ENCODE data around the gene KCND2. TPM values are rescaled to one million over a fixed set of nuclear protein-coding genes. Genes with fewer than 3 reads are reported as not detected.

Gene KCND2
- polyA plus RNA-seq, 1 of the 3 experiments (the other 2 are of a cell fraction): not detected

DNA sequence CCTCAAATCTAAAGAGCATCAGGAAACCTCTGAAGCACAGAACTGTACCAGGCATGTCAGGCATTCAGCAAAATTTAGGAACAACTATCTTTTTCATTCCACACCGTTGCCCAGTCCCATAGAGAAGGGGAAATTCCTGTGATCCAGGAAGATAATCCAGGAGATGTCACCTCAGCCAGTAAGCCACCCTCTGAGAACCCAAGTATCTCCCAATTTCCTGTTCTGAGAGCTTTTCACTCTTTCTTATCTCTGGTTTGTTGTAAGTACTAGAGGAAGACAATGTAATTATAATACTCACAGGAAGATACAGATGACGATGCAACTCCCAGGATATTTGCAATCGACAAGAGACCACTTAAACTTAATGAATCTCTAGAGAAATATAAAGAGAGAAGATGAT, 487.9 kb downstream of the KCND2 start:
- H3K79me2 ChIP-seq (ENCODE audit: insufficient read depth): no peaks in the 10 kb centered on the region
- H3K4me1 ChIP-seq (ENCODE audit: control insufficient read depth in 1 of 2, insufficient read depth in 2 of 2, low read depth in 1 of 2, low read length in 1 of 2): no peaks in the 10 kb centered on the region
- no peak for DNase-seq
- ChIA-PET CTCF (interaction anchor here (0.5 to 1.8 kb wide), 3 partner anchors 11 to 789 kb away, joined by 3 to 4 read pairs (median 3); no protein-coding TSS in a partner anchor), POLR2A (no interaction called here)
- H3K9ac ChIP-seq: no peak overlapping the region
- no peak overlapping the region for H3K4me2 ChIP-seq
- TF ChIP-seq, protein P1, sequence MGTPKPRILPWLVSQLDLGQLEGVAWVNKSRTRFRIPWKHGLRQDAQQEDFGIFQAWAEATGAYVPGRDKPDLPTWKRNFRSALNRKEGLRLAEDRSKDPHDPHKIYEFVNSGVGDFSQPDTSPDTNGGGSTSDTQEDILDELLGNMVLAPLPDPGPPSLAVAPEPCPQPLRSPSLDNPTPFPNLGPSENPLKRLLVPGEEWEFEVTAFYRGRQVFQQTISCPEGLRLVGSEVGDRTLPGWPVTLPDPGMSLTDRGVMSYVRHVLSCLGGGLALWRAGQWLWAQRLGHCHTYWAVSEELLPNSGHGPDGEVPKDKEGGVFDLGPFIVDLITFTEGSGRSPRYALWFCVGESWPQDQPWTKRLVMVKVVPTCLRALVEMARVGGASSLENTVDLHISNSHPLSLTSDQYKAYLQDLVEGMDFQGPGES (IDR thresholded peaks at IDR 0.05; ENCODE audit: low read depth, low read length): no peak
- TF ChIP-seq RAD21 (IDR thresholded peaks at IDR 0.05; ENCODE audit: low read length): no peak
- no peak for TF ChIP-seq YY1 (IDR thresholded peaks at IDR 0.05; ENCODE audit: low read depth)
- TF ChIP-seq, protein P2, sequence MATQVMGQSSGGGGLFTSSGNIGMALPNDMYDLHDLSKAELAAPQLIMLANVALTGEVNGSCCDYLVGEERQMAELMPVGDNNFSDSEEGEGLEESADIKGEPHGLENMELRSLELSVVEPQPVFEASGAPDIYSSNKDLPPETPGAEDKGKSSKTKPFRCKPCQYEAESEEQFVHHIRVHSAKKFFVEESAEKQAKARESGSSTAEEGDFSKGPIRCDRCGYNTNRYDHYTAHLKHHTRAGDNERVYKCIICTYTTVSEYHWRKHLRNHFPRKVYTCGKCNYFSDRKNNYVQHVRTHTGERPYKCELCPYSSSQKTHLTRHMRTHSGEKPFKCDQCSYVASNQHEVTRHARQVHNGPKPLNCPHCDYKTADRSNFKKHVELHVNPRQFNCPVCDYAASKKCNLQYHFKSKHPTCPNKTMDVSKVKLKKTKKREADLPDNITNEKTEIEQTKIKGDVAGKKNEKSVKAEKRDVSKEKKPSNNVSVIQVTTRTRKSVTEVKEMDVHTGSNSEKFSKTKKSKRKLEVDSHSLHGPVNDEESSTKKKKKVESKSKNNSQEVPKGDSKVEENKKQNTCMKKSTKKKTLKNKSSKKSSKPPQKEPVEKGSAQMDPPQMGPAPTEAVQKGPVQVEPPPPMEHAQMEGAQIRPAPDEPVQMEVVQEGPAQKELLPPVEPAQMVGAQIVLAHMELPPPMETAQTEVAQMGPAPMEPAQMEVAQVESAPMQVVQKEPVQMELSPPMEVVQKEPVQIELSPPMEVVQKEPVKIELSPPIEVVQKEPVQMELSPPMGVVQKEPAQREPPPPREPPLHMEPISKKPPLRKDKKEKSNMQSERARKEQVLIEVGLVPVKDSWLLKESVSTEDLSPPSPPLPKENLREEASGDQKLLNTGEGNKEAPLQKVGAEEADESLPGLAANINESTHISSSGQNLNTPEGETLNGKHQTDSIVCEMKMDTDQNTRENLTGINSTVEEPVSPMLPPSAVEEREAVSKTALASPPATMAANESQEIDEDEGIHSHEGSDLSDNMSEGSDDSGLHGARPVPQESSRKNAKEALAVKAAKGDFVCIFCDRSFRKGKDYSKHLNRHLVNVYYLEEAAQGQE (IDR thresholded peaks at IDR 0.05; ENCODE audit: low read depth, low read length): no peak
- no peak for TF ChIP-seq RFX5 (IDR thresholded peaks at IDR 0.05; ENCODE audit: low read length)
- TF ChIP-seq SIN3A (IDR thresholded peaks at IDR 0.05; ENCODE audit: borderline replicate concordance, low read depth, low read length): no peak
- TF ChIP-seq, protein P3, sequence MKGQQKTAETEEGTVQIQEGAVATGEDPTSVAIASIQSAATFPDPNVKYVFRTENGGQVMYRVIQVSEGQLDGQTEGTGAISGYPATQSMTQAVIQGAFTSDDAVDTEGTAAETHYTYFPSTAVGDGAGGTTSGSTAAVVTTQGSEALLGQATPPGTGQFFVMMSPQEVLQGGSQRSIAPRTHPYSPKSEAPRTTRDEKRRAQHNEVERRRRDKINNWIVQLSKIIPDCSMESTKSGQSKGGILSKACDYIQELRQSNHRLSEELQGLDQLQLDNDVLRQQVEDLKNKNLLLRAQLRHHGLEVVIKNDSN (IDR thresholded peaks at IDR 0.05; ENCODE audit: borderline replicate concordance, low read depth): no peak
- no peak for TF ChIP-seq MEF2A (IDR thresholded peaks at IDR 0.05; ENCODE audit: borderline replicate concordance, low read depth)
- TF ChIP-seq NRF1 (IDR thresholded peaks at IDR 0.05; ENCODE audit: low read depth, low read length): no peak
- no peak for TF ChIP-seq GATA2 (CRISPR knock-in tag; IDR thresholded peaks at IDR 0.05)
- no peak for TF ChIP-seq EZH2phosphoT487 (IDR thresholded peaks at IDR 0.05; ENCODE audit: borderline replicate concordance, low read depth)
- TF ChIP-seq JUND (IDR thresholded peaks at IDR 0.05): no peak
- no peak for TF ChIP-seq FOSL2 (IDR thresholded peaks at IDR 0.05; ENCODE audit: borderline replicate concordance, low read depth)
- TF ChIP-seq, protein P4, sequence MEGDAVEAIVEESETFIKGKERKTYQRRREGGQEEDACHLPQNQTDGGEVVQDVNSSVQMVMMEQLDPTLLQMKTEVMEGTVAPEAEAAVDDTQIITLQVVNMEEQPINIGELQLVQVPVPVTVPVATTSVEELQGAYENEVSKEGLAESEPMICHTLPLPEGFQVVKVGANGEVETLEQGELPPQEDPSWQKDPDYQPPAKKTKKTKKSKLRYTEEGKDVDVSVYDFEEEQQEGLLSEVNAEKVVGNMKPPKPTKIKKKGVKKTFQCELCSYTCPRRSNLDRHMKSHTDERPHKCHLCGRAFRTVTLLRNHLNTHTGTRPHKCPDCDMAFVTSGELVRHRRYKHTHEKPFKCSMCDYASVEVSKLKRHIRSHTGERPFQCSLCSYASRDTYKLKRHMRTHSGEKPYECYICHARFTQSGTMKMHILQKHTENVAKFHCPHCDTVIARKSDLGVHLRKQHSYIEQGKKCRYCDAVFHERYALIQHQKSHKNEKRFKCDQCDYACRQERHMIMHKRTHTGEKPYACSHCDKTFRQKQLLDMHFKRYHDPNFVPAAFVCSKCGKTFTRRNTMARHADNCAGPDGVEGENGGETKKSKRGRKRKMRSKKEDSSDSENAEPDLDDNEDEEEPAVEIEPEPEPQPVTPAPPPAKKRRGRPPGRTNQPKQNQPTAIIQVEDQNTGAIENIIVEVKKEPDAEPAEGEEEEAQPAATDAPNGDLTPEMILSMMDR (IDR thresholded peaks at IDR 0.05): no peak
- H3K27me3 ChIP-seq (ENCODE audit: insufficient read depth): no peaks in the 10 kb centered on the region
- H3K27ac ChIP-seq (ENCODE audit: low read depth in 2 of 2, low read length in 1 of 2): no peak overlapping the region
- under 1% methylated on average over 3 of the region's 3 CpGs for WGBS (ENCODE audit: low lambda C conversion rate)
- H2AFZ ChIP-seq (ENCODE audit: low read depth): no peak overlapping the region
- no peaks in the 10 kb centered on the region for H3F3A ChIP-seq (replicated peaks; ENCODE audit: insufficient read depth)
- H3K4me3 ChIP-seq (ENCODE audit: low read depth in 2 of 2, low read length in 1 of 2): no peak overlapping the region
- H4K20me1 ChIP-seq (ENCODE audit: insufficient read depth): no peaks in the 10 kb centered on the region
- H3K9me2 ChIP-seq: no peaks in the 10 kb centered on the region
- H3K9me3 ChIP-seq: no peaks in the 10 kb centered on the region
- no peaks in the 10 kb centered on the region for H3K36me3 ChIP-seq (replicated peaks in 1 of 2; ENCODE audit: control insufficient read depth in 1 of 2, insufficient read depth in 2 of 2, low read length in 1 of 2)
